GM12891 (cell line): ENCODE results near the gene TMEM204.

Source experiments
- POLR2A ChIP-seq: IDR thresholded peaks from 2 replicates; pipeline ENCODE4 v1.6.1; 2011; ENCODE audit warnings: low read depth, low read length, control low read depth
- POLR2AphosphoS5 ChIP-seq: IDR thresholded peaks from 2 replicates; pipeline ENCODE4 v1.6.1; 2011; ENCODE audit warnings: low read depth, low read length, control low read depth

GRCh38 chr16:1575578-1575977, 42.1 kb downstream of the TMEM204 start:
- TF ChIP-seq POLR2A, result no peak
- no peak for TF ChIP-seq POLR2AphosphoS5
